ENCODE results near the gene TOP1.
A peak's percentile ranks its signal among the peaks of the same experiment; 100 is the strongest.
"Not testable (repeated sequence)": the region's sequence is repeated elsewhere in the genome, so short reads cannot be mapped to it uniquely, and the experiment has no call there.

Gene TOP1

GRCh38 chr20:41095110-41095969, 66.7 kb downstream of the TOP1 start:
- peak in 1 of 2 experiments; percentile 13 for DNase-seq

DNA sequence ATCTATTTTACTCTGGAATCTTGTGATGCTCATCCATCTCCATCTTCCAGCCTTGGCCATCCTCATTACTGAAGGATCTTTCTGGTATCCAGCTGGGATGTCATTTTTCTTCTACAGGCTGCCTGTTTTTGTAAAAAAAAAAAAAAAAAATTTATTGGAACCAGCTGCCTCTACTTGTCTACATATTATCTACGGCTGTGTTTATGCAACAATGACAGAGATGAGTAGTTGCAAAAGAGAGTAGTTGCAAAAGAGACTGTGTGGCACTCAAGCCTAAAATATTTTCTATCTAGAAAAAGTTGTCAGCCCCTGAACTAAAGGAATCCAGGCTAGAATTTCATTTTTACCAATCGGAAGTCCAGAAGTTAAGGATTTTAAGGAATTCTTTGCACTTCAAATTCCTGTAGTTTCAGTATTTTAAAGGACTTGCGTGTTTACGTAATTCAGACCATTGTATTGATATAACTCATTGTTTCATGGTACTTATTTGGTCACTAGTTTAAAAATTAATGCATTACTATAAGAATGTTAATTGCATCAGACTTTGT, 70.2 kb downstream of the TOP1 start:
- DNase-seq = no peak

DNA sequence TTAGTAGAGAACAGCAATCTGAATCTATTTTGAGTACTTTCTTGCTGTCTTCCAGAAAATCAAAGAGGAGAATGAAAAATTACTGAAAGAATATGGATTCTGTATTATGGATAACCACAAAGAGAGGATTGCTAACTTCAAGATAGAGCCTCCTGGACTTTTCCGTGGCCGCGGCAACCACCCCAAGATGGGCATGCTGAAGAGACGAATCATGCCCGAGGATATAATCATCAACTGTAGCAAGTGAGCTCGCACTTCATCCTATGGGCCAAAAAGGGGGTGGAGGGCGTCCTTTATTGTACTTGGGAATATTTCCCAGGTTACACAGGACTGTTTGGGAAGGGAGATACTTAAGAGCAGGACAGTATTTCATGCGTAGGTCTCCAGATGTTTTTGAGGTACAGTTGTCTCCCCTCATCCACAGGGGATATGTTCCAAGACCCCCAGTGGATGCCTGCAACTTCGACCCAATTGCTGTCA, 71.4 kb downstream of the TOP1 start:
- no peak for DNase-seq

DNA sequence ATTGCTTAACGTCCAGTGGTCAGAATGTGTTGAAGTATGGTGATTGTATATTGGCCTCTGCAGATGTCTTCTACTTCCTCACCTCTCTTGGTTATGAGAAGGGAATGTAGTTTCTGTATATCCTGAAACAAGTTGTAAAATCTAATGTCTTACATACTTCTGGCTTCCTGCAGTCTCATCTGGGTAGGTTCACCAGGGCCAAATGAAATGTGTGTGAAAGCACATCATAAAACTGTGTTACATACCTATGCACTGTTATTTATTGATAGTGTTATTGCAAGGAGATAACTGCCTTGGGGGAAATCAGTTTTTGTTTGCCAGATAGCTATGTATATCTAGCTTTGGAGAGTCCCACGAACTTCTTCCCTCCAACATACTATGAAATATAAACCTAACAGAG, 73.0 kb downstream of the TOP1 start:
- DNase-seq = no peak

DNA sequence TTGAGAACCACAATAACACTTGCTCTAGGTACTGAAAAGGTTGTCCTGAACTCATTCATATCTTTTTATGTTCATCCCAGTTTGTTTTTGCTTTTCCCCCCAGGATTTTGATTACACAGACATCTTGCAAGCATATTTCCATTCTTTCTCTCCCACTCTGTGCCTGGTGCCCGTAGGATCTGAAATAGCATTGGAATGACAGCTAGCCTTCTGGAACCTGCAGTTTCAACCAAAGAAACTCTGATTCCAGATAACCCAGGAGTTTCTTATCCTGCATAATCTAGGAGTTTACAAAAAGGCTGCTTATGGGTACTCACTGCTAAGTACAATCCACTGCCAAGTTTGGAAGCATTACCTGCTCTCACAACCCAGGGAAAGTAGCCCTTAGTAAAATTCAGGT, 79.9 kb downstream of the TOP1 start:
- no peak for DNase-seq

GRCh38 chr20:41110012-41110411, 81.4 kb downstream of the TOP1 start:
- no peak for DNase-seq

GRCh38 chr20:41110930-41111577, 82.4 kb downstream of the TOP1 start:
- no peak for DNase-seq

- DNase-seq = no peak
These were observed 82.9 kb downstream of the TOP1 start for GRCh38 chr20:41111578-41111951.

DNA sequence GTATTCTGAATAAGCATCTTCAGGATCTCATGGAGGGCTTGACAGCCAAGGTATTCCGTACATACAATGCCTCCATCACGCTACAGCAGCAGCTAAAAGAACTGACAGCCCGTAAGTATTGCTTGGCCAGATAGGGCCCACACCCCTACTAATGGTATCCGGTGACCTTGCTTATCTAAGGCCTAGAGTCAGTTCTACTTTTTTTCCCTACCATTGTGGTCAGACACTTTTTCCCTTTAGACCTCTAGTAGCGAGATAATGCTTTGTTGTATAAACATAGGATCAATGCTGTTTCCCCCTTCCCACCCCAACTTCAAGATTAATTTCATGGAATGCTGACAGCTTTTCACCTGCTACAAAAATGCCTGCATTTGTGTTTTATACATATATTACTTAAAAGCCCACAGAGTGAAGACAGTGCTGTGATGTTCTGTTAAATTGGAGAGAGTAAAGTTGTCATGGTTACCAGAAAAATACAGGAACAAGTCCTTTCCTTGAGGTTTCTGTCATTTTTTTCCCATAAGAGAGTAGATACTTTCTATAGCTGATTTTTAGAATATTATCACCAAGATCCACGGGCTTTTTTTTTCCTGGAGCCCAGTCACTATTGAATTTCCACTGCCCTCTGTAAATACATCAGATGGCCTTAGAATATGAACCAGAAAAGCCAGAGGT, 87.8 kb downstream of the TOP1 start:
- no peak for DNase-seq

- DNase-seq = not testable (repeated sequence)
These were observed 89.5 kb downstream of the TOP1 start for GRCh38 chr20:41118159-41118558.

DNA sequence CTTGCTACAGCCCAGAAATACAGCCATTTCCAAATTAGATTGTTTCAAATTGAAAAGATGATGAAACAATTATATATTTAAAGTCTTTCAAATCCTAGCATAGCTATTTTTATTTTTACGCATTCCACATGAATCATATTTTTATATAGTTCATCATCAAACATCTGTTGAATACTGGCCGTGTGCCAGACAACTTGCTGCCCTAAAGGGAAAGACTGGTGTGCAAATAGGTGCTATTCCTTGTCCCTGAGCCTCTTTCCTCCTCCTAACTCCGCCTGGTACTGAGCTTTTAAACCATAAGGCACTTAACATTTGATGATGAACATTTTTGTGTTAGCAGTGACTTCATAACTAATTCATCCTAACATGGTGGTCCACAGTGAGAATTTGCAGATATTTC, 90.0 kb downstream of the TOP1 start:
- no peak for DNase-seq

DNA sequence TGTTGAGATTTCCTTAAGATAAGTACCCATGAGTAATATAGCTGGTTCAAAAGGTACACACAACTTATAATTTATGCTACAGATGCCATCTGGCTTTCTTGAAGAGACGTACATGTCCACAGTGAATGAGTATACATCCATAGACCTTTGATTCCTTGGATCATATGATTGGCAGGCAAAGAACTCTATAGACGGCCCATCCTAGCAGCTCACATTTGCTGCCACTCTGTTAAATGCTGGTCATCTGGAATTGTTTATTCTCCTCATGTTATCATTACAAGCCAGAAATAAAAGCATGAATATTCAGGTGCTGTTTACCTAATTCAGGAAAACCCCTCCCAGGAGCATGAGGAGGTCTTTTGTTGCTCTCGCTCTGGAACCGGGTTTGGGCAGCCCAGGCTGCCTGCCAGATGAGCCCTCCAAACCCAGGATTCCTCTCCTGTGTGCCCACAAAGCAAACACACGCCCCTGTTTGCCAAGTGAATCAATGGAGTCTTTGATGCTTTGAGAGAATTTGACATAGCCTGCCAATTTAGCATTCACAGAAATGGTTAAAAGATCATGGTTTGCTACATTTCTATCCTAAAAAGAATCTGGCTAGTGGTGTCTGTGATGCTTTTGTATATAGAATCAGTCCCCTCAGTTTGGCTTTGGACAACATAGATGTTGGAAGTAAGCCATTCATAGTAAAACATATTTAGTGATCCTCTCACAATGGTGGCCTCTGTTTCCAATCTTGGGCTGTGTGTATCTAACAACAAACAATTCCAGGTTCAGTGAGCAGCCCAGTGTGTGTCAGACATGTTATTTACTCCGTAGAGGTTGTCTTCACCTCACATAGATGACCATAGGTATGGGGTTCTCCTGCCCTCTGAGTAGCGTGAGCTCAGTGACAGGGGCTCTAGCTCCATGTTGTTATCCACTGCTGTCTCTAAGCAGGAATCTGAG, 91.3 kb downstream of the TOP1 start:
- DNase-seq = no peak

- DNase-seq = no peak
These were observed 92.8 kb downstream of the TOP1 start for GRCh38 chr20:41121399-41121798.

- no peak for DNase-seq
These were observed 95.0 kb downstream of the TOP1 start for GRCh38 chr20:41123631-41124030.

GRCh38 chr20:41124451-41125094, 96.0 kb downstream of the TOP1 start:
- DNase-seq = no peak

GRCh38 chr20:41125530-41126457, 97.2 kb downstream of the TOP1 start:
- DNase-seq = no peak

DNA sequence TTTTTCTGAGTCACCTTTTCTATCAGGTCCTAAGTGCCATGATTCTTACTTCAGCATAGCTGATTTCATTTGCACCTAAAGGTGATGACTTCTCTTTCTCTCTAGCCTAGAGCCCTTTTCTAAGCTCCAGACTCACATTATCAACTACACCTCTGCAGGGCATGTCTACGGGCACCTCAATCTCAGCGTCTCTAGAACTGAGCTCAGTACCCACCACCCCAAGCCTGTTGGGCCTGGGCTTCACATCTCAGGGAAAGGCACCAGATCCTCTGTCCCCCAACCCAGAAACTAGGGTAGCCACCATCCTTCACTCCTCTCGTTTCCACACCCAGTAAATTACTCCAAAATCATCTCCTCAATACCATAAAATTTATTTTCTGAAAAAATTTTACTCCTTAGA, 98.1 kb downstream of the TOP1 start:
- DNase-seq = no peak

DNA sequence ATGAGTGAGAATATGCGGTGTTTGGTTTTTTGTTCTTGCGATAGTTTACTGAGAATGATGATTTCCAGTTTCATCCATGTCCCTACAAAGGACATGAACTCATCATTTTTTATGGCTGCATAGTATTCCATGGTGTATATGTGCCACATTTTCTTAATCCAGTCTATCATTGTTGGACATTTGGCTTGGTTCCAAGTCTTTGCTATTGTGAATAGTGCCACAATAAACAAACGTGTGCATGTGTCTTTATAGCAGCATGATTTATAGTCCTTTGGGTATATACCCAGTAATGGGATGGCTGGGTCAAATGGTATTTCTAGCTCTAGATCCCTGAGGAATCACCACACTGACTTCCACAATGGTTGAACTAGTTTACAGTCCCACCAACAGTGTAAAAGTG, 99.7 kb downstream of the TOP1 start:
- DNase-seq = not testable (repeated sequence)

DNA sequence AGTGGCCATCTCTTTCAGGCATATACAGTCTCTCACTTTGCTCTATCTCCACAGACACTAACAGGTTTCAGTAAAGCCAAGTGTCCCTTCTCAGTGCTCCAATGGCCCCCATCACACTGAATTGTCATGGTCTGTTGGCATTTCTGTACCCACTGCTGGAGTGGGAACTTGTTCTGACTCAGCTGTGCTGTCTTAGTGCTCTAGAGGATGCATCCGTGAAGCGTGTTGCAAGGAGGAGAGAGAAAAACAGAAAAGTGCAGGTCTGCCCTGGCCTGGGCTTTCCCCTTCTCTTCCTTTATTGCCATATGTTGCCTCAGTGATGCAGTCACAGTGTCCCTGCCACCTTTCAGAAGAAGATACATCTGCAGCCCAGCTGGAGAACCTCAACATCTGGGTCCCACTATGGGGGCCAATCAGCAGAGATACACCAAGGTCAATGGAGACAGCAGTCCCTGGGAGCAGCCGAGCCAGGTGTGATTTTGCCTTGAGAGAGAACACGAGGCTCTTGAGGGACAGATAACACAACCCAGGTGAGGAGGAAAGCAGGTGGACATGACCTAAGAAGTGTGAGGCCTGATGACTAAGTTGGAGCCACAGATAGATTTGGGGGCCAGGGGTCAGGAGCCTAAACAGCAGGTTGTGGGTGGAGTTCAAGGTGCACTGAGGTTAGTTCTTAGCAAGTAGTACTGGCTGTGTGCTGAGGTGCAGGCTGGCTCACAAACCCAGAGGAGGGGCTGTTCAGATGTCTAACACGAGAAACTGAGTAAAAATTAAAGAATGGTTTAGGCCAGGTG, 103.2 kb downstream of the TOP1 start:
- no peak for DNase-seq

- DNase-seq = not testable (repeated sequence)
These were observed 103.8 kb downstream of the TOP1 start for GRCh38 chr20:41132388-41132775.

Data from cerebellar nuclear complex (tissue), 1 donor.